GM18498 (cell line): Measurements from ENCODE around the gene AP3D1.
"Not testable (repeated sequence)": the region's sequence is repeated elsewhere in the genome, so short reads cannot be mapped to it uniquely, and the experiment has no call there.

Experiments used
- ATAC-seq: cut with Tn5 transposase; IDR thresholded peaks from one replicate; pipeline ENCODE4 v1.9.1; 2021; ENCODE audit warnings: mild to moderate bottlenecking, moderate library complexity; ENCODE audit not compliant: unreplicated experiment

Gene AP3D1

GRCh38 chr19:2151339-2152229, at the start of gene AP3D1:
Gene AP3D1 (minus strand): TSS chr19:2151566. CDS start chr19:2151334, 232 bp downstream.
- ATAC-seq = peak; percentile 87

DNA sequence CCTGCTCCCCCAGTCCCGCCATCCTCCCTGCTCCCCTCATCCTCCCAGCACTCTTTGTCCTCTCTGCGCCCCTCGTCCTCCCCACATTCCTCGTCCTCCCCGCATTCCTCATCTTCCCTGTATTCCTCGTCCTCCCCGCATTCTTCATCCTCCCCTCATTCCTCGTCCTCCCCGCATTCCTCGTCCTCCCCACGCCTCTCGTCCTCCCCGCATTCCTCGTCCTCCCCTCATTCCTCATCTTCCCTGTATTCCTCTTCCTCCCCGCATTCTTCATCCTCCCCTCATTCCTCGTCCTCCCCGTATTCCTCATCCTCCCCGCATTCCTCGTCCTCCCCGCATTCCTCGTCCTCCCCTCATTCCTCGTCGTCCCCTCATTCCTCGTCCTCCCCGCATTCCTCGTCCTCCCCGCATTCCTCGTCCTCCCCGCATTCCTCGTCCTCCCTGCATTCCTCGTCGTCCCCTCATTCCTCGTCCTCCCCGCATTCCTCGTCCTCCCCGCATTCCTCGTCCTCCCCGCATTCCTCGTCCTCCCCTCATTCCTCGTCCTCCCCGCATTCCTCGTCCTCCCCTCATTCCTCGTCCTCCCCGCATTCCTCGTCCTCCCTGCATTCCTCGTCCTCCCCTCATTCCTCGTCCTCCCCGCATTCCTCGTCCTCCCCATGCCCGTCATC, 49.4 kb upstream of the AP3D1 start:
- not testable (repeated sequence) for ATAC-seq

GRCh38 chr19:2199861-2200623, 48.7 kb upstream of the AP3D1 start:
- no peak for ATAC-seq

DNA sequence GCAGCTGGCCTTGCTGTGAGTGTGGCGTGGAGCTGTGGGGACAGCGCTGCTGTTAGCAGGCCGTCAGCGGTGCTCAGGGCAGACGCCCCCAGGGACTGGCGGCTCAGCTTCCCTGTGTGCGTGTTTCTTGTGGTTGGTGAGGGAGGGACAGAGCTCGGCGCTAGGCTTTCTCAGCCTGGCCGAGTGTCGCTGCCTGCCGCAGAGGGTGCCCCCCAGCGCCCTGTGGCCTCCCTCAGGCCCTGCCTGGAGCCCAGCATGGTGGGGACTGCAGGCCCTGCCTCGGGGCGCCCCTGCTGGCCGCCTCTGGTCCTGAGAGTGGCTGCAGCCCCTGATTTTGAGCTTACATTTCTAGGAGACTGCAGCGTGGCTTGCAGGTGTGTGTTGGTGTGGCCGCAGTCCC, 47.8 kb upstream of the AP3D1 start:
- ATAC-seq = no peak

DNA sequence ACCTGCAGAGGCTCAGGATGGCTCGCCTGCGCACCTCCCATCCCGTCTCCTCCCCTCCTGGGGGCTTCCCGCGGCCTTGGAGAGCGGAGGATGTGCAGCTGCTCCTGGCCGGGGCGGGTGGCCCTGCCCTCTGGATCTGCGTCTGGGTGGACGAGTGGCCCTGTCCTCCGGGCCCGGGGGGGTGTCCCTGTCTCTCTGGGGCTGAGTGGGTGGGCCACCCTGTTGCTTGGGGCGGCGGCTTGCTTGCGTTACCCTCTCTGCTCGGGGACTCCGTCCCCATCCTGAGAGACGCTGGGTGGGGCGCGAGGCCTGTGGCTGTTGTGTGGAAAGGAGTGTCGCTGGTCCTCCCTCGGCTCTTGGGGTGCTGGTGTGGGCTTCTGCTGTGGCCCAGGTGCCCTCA, 47.0 kb upstream of the AP3D1 start:
- ATAC-seq = no peak

DNA sequence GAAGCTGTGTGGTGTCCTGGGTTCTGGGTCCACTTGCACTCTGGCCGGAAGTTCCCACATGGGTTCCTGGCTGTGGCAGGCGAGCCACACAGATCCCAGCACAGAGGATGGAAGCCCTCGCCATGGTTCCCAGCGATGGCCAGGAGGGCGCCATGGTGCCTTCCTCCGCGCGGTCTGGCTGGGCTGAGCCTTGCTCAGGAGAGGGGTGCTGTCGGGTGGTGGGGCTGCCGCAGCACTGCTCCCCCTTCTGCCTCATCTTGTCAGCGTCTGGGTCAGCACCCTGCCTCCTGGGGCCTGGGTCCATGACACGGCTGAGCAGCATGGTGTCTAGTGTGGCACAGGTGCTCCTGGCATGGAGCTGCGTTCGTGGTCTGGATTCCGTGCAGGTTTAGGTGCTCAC, 45.9 kb upstream of the AP3D1 start:
- no peak for ATAC-seq

DNA sequence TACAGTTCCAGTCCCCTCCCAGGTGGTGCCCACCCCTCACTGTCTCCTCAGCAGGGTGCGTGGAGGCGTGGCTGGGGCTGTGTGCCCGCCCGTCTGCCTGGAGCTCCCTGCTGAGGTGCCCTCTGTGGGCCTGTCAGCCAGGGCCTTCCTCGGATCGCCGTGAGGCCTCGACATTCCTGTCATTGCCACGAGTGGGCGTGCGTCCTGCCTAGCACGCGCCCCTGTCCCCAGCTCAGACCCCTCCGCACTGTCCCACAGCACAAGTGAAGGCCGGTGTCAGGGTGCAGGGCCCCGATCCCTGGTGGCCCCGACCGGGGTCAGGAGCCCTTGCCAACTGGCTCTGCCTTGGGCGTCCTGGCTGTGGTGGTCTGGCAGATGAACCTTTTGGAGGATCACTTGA, 44.5 kb upstream of the AP3D1 start:
- no peak for ATAC-seq

GRCh38 chr19:2195361-2195760, 44.0 kb upstream of the AP3D1 start:
- ATAC-seq = no peak

DNA sequence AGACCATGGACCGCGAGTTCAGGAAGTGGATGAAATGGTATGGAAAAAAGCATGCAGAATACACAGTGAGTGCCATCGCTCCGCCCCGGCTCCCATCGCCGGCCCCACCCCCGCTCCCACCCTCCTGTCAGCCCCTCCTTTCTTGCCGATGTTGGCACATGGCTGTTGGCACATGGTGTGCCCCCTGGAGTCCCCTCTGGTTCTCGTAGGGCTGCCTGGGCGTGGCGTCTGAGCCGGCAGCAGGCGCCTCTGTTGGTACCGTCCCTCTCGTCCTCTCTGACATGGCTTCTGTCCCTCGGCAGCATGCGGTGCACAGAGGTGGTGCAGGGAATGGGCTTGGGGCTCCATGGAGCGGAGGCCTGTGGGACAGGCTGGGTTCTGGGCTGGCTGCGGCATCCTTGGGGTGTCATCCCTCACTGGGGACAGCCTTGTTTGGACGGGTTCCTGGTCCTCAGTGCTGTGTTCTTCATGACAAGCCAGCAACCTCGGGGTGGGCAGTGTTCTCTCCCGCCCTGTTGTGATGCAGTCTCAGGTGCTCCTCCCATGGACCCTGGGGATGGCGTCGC, 43.2 kb upstream of the AP3D1 start:
- no peak for ATAC-seq

GRCh38 chr19:2193807-2194206, 42.4 kb upstream of the AP3D1 start:
- ATAC-seq = no peak

DNA sequence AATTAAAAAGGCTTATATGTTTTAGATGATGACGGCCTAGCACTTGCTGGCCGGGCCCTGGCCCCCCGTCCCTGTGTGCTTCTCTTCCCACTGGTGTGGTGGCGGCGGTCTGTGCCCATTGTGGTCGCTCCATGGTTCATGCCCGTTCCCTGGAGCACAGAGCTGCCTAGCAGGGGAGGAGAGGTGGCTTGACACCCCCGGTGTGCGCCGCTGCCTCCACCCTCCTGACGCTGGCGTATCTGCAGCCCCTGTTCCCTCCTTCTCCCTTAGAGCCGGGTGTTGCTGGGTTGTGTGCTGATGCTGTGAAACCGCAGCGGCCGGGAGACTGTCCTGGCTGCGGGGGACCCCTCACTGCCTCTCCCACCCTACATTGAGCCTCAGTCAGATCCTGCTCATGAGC, 41.5 kb upstream of the AP3D1 start:
- ATAC-seq = no peak

GRCh38 chr19:2191456-2192310, 40.3 kb upstream of the AP3D1 start:
- no peak for ATAC-seq

GRCh38 chr19:2190848-2191455, 39.6 kb upstream of the AP3D1 start:
- ATAC-seq = no peak

- ATAC-seq = no peak
These were observed 38.5 kb upstream of the AP3D1 start for GRCh38 chr19:2189880-2190279.

DNA sequence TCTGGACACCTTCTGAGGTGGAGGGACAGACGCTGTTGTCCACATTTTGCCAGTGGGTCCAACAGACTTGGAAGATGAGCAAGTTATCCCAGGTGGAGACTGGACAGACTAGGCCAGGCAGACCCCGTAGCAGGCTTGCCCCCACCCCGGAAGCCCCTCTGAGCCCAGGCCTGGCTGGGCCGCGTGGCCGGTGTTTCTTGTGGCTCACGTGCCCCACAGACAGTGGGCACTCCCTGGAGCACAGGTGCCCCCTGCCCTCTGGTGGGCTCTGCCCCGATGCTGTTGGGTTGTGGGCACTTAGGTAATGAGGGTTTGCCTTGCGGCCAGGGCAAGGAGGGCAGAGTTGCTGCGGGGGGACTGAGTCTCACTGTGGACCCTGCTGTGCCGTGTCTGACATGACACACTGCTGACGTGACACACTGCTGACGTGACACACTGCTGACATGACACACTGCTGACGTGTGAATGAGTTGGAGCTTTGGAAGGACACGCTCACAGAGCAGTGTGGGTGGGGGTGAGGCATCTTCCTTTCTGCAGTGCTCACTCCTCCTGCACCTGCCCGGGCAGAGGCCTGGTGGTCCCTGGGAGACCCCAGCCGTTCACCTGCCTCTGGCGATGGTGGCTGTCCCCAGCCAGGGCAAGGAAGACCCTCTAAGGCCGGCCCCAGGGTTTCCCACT, 37.5 kb upstream of the AP3D1 start:
- ATAC-seq = no peak

DNA sequence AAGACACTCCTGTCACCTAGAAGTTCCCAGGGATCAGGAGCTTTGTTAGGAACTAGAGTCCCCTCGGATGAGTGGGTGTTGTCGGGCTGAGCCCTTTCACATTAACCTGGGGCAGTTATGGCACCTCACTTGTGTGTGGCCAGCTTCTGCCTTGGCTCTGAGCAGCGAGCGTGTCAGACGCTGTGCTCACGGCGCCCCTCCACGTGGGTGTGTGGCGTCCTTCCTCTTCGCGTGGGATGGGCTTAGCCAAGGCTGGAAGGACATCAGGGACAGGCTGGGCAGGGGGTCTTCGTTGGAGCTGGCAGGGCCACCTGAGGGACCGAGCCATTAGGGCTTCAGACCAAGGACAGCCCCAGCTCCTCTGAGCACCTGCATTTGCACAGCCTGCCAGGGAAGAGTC, 35.8 kb upstream of the AP3D1 start:
- no peak for ATAC-seq

DNA sequence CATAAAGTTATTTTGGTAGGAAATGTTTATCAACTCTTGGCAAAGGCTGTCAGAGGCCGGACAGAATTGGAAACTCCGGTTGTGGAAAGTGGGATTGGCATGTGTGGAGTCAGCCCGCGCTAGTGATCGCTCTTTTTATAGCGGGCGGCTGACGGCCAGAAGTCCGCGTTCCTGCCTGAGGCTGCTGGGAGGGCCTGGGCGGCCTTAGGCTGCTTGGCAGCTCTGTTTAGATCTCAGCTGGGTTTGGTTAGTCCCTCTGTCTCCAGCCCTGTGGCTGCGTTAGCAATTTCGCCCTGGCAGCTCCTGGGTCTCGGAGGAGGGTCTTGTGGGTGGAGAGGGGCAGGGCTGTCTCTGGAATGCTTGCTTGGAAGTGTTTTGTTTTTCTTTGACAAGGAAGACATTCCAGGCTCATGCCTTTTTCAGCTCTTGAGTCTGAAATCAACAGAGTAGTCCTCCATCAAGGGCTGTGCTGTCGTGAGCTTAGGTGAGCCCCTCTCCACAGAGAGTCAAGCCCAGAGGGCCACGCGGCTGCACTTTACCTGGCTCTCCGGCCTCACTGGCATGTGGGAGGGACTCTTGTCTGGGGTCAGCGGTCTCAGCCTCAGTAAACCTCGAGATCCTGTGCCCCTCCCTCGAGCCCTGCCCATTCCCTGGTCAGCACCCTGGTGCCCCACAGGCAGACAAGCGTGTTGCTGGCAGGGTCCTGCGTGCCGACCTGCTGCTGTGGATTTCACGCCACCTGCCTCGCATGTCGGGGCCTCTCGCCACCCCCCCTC, 34.9 kb upstream of the AP3D1 start:
- no peak for ATAC-seq

- ATAC-seq = no peak
These were observed 34.3 kb upstream of the AP3D1 start for GRCh38 chr19:2185734-2186070.
